NCI-H748 (cell line): ENCODE data around the gene ATP2C1.
"Not testable (repeated sequence)": the region's sequence is repeated elsewhere in the genome, so short reads cannot be mapped to it uniquely, and the experiment has no call there.

ENCODE experiments used
- DNase-seq: peaks from one replicate; lab custom pipeline; 2025; ENCODE audit not compliant: unreplicated experiment; lab: John Stamatoyannopoulos, UW

ATP2C1 gene, protein sequence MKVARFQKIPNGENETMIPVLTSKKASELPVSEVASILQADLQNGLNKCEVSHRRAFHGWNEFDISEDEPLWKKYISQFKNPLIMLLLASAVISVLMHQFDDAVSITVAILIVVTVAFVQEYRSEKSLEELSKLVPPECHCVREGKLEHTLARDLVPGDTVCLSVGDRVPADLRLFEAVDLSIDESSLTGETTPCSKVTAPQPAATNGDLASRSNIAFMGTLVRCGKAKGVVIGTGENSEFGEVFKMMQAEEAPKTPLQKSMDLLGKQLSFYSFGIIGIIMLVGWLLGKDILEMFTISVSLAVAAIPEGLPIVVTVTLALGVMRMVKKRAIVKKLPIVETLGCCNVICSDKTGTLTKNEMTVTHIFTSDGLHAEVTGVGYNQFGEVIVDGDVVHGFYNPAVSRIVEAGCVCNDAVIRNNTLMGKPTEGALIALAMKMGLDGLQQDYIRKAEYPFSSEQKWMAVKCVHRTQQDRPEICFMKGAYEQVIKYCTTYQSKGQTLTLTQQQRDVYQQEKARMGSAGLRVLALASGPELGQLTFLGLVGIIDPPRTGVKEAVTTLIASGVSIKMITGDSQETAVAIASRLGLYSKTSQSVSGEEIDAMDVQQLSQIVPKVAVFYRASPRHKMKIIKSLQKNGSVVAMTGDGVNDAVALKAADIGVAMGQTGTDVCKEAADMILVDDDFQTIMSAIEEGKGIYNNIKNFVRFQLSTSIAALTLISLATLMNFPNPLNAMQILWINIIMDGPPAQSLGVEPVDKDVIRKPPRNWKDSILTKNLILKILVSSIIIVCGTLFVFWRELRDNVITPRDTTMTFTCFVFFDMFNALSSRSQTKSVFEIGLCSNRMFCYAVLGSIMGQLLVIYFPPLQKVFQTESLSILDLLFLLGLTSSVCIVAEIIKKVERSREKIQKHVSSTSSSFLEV

DNA sequence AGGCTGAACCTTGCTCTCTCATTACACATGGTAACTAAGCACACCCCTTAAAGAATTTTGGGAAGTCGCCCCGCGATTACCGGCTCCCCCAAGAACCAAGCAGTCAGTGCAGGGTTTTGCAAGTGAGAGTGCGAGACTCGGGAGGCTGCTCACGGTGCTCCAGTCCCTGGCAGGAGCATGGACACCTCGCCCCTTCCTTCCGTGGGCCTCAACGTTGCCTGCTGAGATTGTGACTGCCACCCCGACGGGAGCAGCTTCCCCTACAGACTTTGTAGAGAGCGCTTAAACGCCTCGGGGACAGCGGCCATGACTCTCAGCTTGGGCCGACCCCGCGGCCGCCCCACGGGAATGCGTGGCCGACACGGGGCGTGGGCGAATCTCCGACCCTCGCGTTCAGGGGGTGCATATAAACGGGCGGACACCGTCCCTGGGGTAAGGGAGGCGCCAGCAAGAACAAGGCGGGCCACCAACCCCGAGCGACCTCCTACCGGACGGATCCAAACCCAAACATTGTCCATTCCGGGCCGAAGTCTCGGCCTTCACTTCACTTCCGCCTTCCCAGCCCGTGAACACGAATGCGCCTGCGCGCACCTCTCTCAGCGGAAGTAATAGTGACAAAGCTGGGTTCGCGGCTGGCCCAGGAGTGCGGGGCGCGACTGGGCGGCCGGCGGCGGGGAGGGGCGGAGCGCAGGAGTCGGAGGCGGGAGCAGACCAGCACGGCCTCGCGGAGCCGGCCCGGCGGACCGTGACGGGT lies at the start of gene ATP2C1:
Gene ATP2C1 (plus strand): TSS at position 709 of the 754 bp plus-strand sequence. CDS start 686 bp downstream, outside the sequence.
- DNase-seq: peak; percentile 92

DNA sequence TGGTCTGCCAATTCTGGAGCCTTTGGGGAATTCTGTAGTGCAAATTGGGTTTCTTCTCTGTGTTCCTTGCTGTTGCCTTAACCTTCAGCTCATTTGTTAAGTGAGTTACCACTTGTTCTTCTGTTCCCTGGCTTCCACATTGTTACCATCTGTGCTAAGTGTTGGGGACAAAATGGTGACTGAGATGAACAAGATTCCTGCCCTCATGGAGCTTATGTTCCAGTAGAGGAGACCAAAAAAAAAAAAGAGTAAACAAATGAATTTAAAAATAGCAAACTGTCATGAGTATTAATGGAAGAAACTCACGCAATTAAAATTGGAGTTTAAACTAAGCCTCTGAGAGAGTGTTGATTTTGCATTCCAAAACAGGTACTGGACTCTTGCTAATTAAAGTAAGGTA lies 49.4 kb upstream of the ATP2C1 start:
- no peak for DNase-seq

DNA sequence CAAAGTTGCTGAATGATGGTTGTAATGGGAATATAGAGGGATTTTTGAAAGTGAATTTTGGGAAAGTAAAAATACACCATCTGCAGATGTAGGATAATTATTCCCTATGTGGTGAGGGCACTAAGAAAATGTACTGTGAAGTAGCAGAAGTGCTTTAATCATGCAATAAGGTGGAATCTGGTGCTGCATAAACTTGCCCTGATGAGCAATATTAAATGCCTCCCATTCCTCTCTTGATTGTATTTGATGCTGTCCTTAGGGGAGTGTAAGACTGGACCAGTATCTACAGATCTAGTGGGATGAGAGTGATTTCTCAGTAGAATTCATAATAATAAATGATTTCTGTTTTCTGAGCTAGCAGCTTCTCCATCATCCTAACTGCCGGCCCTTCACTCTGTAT lies 47.7 kb upstream of the ATP2C1 start:
- no peak for DNase-seq

DNA sequence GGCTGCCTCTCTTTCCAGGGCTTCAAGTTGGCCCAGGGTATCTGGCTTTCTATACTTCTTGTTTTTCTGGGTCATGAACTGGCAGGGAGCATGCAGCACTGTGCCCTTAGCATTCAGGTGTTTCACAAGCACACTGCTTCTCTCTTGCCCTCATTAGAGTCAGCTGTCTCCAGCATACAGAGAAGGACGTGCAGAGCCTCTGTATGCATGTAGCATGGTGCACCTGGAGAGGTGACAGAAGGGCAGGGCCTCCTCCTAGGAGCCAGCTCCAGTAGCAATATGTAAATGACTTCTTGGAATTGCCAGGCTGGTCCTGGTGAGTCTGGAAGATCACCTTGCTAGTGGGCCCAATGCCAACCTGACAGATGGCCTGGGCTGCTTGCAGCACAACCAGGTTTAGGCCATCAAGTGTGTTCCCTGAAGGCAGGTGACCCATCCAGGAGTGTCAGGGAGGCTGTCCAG lies 44.8 kb upstream of the ATP2C1 start:
- DNase-seq: peak; percentile 81

DNA sequence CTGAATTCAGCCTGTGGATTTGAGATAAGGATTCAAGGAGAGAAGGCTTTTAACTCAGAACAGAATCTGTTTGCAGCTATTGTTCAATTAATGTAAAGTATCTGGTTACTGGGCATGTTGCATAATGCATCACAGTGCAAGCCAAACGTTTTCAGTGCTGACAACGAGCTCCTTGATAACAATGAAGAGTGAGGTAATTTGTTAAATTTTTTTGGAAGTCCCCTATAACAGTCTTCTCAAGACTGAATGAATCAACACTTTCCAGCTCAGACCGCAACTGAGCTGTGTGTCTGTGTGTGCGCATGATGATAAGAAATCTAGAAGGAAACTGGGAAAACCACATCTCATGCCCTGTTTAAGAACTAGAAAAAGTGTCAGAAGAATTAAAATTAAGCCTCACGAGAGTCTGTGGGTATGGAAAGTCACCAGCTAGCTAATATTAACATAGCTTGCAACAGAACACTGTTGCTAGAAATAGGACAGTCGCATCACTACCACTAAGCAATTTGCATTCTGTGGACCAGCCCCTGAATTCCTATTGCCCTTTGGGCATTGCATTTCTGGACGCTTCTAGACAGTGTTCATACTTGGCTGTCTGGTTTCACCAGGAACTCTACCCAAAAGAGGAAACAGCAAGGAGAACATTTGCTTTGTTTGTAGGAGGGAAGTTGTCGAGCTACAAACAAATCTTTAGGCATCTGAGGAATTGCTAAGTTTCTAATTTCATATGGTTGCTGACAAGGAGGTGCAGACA lies 43.7 kb upstream of the ATP2C1 start:
- peak; percentile 49 for DNase-seq

DNA sequence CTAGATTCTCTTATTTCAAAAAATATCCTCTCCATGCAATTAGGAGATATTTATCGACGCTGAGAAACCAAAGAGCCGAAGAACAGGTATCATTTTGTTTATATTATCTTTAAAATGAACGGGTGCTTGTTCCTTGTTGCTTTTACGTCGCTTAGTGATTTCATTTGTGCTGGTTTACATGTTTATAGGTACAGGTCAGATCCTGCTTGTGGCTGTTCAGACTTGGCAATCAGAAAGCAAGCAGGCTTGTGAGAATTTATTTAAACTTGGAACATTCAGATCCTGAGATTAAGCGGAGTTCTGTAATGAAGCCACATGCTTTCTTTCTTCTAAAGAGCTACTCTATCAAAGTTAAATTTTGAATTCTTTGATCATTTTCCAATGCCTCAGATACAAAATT lies 43.0 kb upstream of the ATP2C1 start:
- no peak for DNase-seq

DNA sequence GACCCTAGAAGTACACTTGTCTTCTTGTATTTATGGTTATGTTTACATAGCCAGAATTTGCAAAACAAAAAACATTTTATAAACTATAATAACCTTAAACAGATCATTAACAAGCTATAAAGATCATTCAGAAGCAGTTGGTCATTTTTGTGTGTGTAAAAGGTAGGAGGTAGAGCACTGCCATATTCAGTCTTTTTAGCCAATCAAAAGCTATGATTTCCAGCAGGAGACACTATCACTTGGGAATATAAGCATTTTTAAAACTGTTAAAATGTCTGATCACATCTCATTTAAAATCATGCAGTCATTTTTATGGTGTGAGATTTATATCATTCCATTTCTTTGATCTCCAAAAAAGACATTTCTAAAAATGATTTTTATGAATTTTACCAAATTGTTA lies 42.6 kb upstream of the ATP2C1 start:
- DNase-seq: no peak

DNA sequence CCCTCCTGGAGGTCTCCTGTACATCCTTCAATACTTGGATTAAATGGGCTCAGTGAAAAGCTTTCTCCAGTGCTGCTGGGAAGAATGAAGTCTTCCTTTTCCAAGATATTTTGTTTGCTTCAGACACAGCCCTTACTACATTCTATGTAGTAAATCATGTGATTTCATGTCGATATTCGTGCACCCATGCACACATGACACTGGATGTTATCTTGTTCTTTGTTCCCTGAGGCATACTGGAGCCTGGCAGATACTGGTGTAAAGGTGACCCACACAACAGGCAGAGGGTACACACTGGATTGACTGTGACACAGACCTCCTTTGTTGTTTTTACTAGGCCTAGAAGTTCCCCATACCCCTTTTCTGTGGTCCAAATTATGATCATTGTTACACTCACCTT lies 40.3 kb upstream of the ATP2C1 start:
- DNase-seq: no peak

DNA sequence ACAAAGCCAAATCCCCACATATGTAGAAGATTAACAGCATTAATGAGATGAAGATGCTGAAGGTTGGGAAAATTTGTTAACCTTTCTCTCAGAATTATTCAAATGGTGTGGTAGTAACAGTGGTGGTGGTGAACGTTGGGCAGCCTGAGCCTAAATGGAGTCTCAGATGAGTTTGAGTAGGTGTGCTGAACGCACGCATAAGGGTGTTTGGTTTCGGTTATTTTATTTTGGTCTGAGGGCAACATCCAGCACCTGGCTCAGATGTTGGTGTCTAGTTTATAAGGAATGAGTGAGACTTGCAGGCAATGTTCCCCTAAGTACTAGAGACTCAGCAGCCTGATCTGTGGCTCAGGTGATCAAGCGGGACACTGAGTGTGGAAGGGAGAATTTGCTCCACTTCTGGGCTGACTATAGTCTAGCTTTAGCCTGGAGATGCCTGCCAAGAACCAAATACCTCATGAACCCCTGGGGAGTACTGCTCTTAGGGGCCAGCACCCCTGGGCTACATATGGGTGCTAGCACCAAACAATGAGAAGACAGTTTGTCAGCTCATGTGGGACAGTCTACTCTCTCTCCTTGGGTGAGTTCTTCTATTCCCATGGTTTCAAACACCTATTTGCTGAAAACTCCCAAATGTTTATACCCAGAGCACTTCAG lies 39.5 kb upstream of the ATP2C1 start:
- no peak for DNase-seq

DNA sequence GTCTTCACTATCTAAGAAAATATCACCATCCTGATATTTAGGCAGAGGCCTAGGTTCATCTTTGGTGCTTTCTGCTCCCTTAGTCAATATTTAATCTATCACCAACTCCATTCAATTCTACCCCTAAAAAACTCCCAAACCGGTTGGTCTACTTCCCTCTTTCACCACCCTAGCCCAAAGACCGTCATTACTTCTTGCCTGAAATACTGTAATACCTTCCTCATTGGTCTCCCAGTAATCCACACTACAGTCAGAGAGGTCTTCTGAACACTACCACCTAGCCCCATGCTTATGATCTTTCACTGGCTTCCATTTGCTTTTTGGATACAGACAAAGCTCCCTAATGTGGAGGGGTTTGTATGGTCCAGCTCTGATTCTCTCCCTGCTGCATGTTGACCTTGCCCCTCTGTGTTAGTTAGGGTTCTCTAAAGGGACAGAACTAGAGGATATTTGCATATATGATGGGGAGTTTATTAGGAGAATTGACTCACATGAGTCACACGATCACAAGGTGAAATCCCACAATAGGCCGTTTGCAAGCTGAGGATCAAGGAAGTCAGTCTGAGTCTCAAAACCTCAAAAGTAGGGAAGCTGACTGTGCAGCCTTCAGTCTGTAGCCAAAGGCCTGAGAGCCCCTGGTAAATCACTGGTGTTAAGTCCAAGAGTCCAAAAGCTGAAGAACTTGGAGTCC lies 36.4 kb upstream of the ATP2C1 start:
- DNase-seq: no peak

DNA sequence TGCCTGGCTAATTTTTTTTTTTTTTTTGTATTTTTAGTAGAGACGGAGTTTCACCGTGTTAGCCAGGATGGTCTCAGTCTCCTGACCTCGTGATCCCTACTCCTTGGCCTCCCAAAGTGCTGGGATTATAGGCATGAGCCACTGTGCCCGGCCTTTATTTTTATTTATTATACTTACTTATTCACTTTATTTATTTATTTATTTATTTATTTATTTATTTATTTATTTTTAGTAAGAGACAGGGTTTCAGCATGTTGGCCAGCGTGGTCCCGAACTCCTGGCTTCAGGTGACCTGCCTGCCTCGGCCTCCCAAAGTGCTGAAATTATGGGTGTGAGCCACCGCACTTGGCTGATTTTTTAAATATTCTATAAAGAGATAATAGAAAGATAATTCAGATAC lies 31.8 kb upstream of the ATP2C1 start:
- not testable (repeated sequence) for DNase-seq

DNA sequence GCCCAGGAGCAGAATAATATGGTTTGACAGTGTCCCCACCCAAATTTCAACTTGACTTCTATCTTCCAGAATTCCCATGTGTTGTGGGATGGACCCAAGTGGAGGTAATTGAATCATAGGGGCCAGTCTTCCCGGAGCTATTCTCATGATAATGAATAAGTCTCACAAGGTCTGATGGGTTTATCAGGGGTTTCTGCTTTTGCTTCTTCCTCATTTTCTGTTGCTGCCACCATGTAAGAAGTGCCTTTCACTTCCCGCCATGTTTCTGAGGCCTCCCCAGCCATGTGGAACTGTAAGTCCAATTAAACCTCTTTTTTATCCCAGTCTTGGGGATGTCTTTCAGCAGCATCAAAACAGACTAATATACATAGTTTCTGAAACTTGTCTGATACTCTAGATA lies 28.4 kb upstream of the ATP2C1 start:
- no peak for DNase-seq

DNA sequence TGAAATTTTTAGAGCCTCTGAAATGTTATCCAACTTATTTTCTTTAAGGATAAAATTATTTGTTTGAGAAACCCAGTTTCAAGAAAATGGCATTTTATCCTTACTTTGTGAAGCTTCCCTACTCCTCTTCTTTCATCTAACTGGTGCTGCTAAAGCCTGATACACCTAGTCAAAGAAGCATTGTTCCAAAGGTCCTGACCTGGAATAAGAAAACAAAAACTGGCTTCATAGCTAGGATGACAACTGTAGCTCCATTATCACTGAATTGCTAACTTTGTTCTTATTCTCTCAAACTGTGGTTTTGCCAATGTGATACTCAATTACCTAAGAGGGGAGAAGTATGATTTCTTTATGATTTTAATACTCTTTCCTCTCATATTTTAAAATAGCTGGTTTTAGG lies 27.6 kb upstream of the ATP2C1 start:
- no peak for DNase-seq

DNA sequence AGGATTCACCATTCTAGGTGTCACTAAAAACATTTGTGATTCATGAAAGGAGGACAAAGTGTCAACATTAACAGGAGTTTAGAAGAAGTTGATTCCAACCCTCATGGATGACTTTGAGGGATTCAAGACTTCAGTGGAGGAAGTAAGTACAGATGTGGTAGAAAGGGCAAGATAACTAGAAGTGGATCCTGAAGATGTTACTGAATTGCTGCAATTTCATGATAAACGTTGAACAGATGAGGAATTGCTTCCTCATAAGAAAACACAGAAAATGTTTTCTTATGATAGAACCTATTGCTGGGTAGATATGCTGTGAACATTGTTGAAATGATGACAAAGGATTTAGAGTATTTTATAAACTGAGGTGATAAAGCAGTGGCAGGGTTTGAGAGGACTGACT lies 23.5 kb upstream of the ATP2C1 start:
- DNase-seq: no peak

DNA sequence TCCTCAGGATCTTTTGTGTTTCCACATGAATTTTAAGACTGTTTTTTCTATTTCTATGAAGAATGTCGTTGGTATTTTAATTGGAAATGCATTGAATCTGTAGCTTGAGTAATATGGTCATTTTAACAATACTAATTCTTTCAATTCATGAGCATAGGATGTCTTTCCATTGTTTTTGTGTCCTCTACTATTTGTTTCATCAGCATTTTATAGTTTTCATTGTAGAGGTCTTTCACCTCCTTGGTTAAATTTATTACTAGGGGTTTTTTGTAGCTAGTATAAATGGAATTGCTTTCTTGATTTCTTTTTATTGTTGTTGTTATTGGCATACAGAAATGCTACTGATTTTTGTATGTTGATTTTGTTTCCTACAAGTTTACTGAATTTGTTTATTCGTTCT lies 17.3 kb upstream of the ATP2C1 start:
- DNase-seq: no peak

DNA sequence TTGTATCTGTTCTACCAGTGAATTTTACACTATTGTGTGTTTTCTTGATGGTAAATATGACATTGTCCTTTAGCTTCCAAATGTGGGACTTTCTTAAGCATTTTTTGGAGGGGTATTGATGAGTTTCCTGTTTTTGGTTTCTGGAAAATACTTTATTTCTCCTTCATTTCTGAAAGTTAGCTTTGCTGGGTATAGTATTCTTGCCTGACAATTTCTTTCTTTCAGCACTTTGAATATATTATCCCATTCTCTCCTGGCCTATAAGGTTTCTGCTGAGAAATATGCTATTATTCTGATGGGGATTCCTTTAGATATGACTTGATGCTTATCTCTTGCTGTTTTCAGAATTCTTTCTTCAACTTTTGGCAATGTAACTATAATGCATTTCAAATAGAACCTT lies 15.4 kb upstream of the ATP2C1 start:
- DNase-seq: no peak

DNA sequence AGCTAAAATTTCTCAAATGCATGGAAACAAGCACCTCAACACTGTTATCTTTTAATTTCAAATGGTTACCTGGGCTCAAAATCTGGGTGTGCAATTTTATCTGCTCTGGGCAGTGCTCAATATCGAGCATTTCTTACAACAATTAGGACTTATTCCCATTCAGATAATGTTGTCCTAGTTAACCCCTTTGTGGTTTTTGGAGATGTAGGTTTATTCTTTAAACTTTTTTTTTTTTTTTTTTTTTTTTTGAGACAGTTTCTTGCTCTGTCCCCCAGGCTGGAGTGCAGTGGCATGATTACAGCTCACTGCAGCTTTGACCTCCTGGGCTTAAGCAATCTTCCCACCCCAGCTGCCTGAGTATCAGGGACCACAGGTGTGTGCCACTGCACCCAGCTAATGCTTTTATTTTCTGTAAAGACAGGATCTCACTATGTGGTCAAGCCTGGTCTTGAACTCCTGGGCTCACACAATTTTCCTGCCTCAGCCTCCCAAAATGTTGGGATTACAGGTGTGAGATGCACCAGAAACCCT lies 4.4 kb upstream of the ATP2C1 start:
- no peak for DNase-seq

DNA sequence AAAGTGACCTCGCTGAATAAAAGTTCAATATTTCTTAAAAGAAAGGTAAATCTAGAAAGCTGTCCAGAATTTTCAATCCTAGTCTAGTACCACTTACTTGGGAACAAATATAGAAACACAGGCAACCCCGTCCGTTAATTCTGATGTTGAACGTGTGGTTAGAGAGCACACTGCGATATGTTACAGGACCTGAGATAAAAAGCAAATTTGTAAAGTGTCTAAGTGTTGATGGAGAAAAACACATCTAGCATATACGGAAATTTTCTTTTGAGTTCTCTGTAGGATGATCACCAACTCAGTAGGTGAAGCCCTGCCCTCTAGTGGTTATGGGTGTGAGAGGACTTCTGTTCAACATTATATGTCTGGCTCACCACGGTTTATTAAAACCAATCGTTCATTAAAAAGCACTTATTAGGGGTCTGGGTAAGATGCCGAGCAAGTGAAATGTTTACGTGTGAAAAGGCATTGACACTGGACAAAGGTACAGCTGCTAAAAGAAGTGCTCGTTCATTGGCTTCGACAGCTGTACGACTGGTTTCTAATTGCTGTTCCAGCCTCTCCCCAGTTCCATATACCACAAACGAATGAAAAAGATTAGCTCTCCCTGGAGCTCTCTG lies 1.0 kb upstream of the ATP2C1 start:
- DNase-seq: peak; percentile 75
